D721Med (cell line): Measurements from ENCODE around the gene CCER1.
"Not testable (repeated sequence)": the region's sequence is repeated elsewhere in the genome, so short reads cannot be mapped to it uniquely, and the experiment has no call there.

Experiments used
- DNase-seq: peaks from one replicate; pipeline ENCODE4 v3.0.0; 2011; ENCODE audit warnings: low spot score; ENCODE audit not compliant: insufficient read length
- FAIRE-seq: peaks from 2 replicates; lab custom pipeline; 2011; peaks lifted over from hg19 to GRCh38; lab: Jason Lieb, UNC
- CTCF ChIP-seq: IDR thresholded peaks from 2 replicates; pipeline ENCODE4 v1.5.1; 2012; ENCODE audit warnings: mild to moderate bottlenecking, control low read depth; ENCODE audit not compliant: insufficient read depth; ENCODE audit errors: missing control alignments

The CCER1 gene

DNA sequence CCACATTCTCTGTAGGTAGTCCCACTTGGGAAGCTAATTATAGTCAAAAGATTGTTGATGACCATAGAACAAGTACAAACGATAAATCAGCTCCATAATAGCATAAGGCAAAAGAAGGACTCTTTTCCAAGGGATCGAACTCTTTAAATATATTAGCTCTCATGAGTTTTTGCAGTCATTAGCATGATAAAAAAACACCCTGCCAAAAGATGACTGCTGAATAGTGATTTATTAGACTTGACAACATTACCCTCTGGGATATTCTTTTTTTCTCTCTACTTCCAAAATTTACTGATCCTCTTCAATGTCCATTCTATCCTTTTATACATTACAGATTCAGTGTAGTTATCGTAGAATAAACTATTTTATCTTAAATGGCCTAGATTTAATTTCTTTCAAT is 35.6 kb upstream of the CCER1 start:
- no peak for TF ChIP-seq CTCF
- FAIRE-seq (no peak), DNase-seq (no peak)

- FAIRE-seq (no peak), DNase-seq (no peak)
- TF ChIP-seq CTCF: no peak
Observed at GRCh38 chr12:90989686-90990111, 34.7 kb upstream of the CCER1 start.

GRCh38 chr12:90987520-90987919 is 32.5 kb upstream of the CCER1 start:
- TF ChIP-seq CTCF: no peak
- FAIRE-seq (no peak), DNase-seq (no peak)

GRCh38 chr12:90987101-90987500 is 32.1 kb upstream of the CCER1 start:
- TF ChIP-seq CTCF: no peak
- FAIRE-seq: no peak
- DNase-seq: no peak

GRCh38 chr12:90985331-90985730 is 30.4 kb upstream of the CCER1 start:
- FAIRE-seq, DNase-seq: not testable (repeated sequence)

- no peak for FAIRE-seq
- TF ChIP-seq CTCF: no peak
- no peak for DNase-seq
Observed at GRCh38 chr12:90984114-90984513, 29.1 kb upstream of the CCER1 start.

- FAIRE-seq (no peak), DNase-seq (no peak)
- no peak for TF ChIP-seq CTCF
Observed at GRCh38 chr12:90982170-90982569, 27.2 kb upstream of the CCER1 start.

DNA sequence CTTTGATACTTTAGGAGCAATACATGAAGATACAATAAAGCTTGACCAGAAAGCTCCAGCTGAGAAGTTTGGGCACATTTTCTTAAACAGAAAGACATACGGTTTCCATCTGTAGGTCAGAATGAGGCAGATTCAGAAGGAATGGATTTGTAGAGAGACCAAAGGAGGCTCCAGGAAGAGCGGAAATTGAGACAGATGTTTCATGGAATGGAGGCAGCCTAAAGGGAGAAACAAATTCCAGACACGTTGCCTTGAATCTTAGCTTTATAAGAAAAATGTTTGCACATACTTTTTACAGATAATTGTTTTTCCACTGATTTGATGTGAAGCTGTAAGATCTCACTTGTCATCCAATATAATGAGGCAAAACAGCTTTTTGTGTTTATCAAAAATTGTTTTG is 25.0 kb upstream of the CCER1 start:
- FAIRE-seq (no peak), DNase-seq (no peak)
- no peak for TF ChIP-seq CTCF
